Activated CD4-positive, alpha-beta T cell treated with anti-CD3 and anti-CD28 coated beads, Interleukin-2, amount 10 ng/mL, durations not matched to agents 7 days and 5 days (primary cell): ENCODE measurements around the gene HIPK4. TPM values are rescaled to one million over a fixed set of nuclear protein-coding genes. Genes with fewer than 3 reads are reported as not detected.

Experiments
- CTCF ChIA-PET: fragments of 350-600 bp; sonication (Branson Sonifier 250); formaldehyde crosslinking; loops from one replicate; lab custom pipeline; 2021; ENCODE audit warnings: antibody characterized with exemption; lab: Charles Lee
- POLR2A ChIA-PET: fragments of 350-600 bp; sonication (Branson Sonifier 250); formaldehyde crosslinking; loops from one replicate; lab custom pipeline; 2021; ENCODE audit warnings: antibody characterized with exemption; lab: Charles Lee
- DNase-seq: peaks from one replicate; pipeline ENCODE4 v3.0.0-alpha.2; 2020
- H3K27ac Mint-ChIP-seq: one replicate; pipeline ENCODE4 v1.8.0; 2021; ENCODE audit warnings: mild to moderate bottlenecking, moderate library complexity, mixed read lengths
- H3K27me3 Mint-ChIP-seq: one replicate; pipeline ENCODE4 v1.8.0; 2021; ENCODE audit warnings: mixed read lengths
- H3K36me3 Mint-ChIP-seq: one replicate; pipeline ENCODE4 v1.8.0; 2021; ENCODE audit warnings: low read depth, mixed read lengths
- H3K4me1 Mint-ChIP-seq: one replicate; pipeline ENCODE4 v1.8.0; 2021; ENCODE audit warnings: mixed read lengths
- H3K4me3 Mint-ChIP-seq: one replicate; pipeline ENCODE4 v1.8.0; 2021; ENCODE audit warnings: mild to moderate bottlenecking, moderate library complexity, mixed read lengths
- H3K9me3 Mint-ChIP-seq: one replicate; pipeline ENCODE4 v1.8.0; 2021; ENCODE audit warnings: mixed read lengths
- total RNA-seq, 2 experiments: library from RNA; stranded (reverse); gene quantifications; one replicate each; pipeline ENCODE4 v1.2.3, GENCODE V29; 2021

HIPK4 gene
- total RNA-seq, 2 experiments from 2014 or later: not detected

GRCh38 chr19:40396886-40397567 lies 7.0 kb upstream of the HIPK4 start:
- H3K36me3 Mint-ChIP-seq: no peaks in the 10 kb centered on the region
- H3K27ac Mint-ChIP-seq: no peak overlapping the region
- POLR2A ChIA-PET: no interaction called here

DNA sequence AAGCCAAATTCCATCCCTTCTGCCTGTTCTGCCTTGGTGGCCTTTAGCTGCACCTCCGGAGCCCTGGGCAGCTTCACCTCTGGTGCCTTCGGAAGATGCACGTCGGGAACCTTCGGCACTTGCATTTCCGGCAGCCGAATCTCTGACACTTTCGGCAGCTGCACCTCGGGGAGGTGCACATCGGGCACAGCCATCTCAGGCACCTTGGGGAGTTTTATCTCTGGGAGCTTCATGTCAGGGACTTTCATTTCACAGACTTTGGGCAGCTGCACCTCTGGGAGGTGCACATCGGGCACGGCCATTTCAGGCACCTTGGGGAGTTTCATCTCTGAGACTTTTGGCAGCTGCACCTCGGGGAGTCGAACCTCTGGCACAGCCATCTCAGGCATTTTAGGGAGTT lies 6.0 kb upstream of the HIPK4 start:
- POLR2A ChIA-PET: no interaction called here

More at GRCh38 chr19:40396886-40397567, 7.0 kb upstream of the HIPK4 start:
- Mint-ChIP-seq H3K4me3 (no peak overlapping the region), H3K4me1 (peaks cover 9% of the 10 kb centered on the region), H3K27me3 (no peaks in the 10 kb centered on the region), H3K9me3 (no peaks in the 10 kb centered on the region)
- DNase-seq: no peak
- CTCF ChIA-PET: interaction anchor here (2.7 kb wide), 1 partner anchor 24 kb away, joined by 9 read pairs; no protein-coding TSS in a partner anchor

GRCh38 chr19:40394816-40395210 lies 4.8 kb upstream of the HIPK4 start:
- POLR2A ChIA-PET: no interaction called here
- Mint-ChIP-seq H3K4me3 (no peak overlapping the region), H3K27me3 (no peaks in the 10 kb centered on the region)

More for the DNA sequence above, 6.0 kb upstream of the HIPK4 start:
- no peak for DNase-seq
- Mint-ChIP-seq H3K27ac (no peak overlapping the region), H3K4me3 (no peak overlapping the region), H3K36me3 (no peaks in the 10 kb centered on the region), H3K4me1 (peaks cover 9% of the 10 kb centered on the region), H3K27me3 (no peaks in the 10 kb centered on the region), H3K9me3 (no peaks in the 10 kb centered on the region)
- CTCF ChIA-PET: interaction anchor here (0.6 to 2.7 kb wide), 4 partner anchors 8 to 183 kb away, joined by 3 to 9 read pairs (median 4); no protein-coding TSS in a partner anchor

GRCh38 chr19:40393894-40394815 lies 4.2 kb upstream of the HIPK4 start:
- CTCF ChIA-PET: interaction anchor here (2.7 kb wide), 1 partner anchor 27 kb away, joined by 9 read pairs; no protein-coding TSS in a partner anchor
- H3K27me3 Mint-ChIP-seq: no peaks in the 10 kb centered on the region
- no peak overlapping the region for H3K27ac Mint-ChIP-seq
- POLR2A ChIA-PET: no interaction called here
- H3K9me3 Mint-ChIP-seq: no peaks in the 10 kb centered on the region
- H3K36me3 Mint-ChIP-seq: no peaks in the 10 kb centered on the region
- DNase-seq: no peak
- H3K4me3 Mint-ChIP-seq: no peak overlapping the region
- peaks cover 6% of the 10 kb centered on the region for H3K4me1 Mint-ChIP-seq

More at GRCh38 chr19:40394816-40395210, 4.8 kb upstream of the HIPK4 start:
- DNase-seq: no peak
- no peak overlapping the region for H3K27ac Mint-ChIP-seq
- H3K9me3 Mint-ChIP-seq: no peaks in the 10 kb centered on the region
- peaks cover 9% of the 10 kb centered on the region for H3K4me1 Mint-ChIP-seq
- H3K36me3 Mint-ChIP-seq: no peaks in the 10 kb centered on the region
- CTCF ChIA-PET: interaction anchor here (1.0 to 2.7 kb wide), 2 partner anchors 9 to 26 kb away, joined by 4 to 9 read pairs; no protein-coding TSS in a partner anchor

DNA sequence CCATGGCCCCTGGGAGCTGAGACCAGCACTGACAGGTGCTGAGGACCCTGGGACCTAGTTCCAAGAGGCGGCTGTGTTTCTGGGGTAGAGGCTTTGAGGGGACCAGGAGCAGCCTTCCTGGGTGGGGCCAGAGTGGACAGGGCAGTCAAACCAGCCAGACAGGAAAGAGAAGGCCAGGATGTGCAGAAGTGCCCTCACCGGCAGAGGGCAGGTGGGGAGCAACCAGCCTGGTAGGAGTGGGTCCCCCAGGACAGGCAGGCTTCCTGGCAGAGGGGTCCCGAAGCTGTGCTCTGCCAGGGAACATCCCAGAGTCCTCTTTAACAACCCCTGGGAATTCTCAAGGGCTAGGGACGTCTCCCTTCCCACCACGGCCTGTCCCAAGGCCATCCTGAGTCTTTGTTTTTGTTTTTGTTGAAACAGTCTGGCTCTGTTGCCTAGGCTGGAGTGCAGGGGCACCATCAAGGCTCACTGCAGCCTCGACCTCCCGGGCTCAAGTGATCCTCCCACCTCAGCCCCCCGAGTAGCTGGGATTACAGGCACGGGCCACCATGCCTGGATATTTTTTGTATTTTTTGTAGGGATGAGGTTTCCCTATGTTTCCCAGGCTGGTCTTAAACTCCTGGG lies 3.0 kb upstream of the HIPK4 start:
- no peaks in the 10 kb centered on the region for H3K36me3 Mint-ChIP-seq
- no peaks in the 10 kb centered on the region for H3K27me3 Mint-ChIP-seq
- no peak overlapping the region for H3K4me3 Mint-ChIP-seq
- ChIA-PET POLR2A (no interaction called here), CTCF (no interaction called here)
- no peaks in the 10 kb centered on the region for H3K4me1 Mint-ChIP-seq
- no peaks in the 10 kb centered on the region for H3K9me3 Mint-ChIP-seq
- no peak for DNase-seq
- H3K27ac Mint-ChIP-seq: no peak overlapping the region

DNA sequence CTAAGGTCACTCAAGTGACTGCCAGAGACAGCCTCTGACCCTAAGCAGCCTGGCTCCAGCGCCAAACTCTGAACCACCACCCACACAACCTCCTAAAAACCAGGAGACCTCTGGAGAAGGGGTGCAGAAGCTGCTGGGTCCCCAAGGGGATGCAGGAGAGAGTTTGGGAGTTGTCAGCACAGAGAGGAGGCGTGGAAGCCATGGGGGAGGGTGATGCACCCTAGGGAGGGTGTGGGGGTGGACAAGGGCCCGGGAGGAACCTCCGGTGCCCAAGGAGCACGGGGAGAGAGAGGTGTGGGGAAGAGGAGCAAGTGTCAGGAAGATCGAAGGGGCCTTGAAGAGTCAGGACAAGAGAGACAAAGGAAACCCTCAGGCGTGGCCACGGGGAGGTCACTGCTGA lies 2.1 kb upstream of the HIPK4 start:
- POLR2A ChIA-PET: no interaction called here
- no peaks in the 10 kb centered on the region for H3K4me1 Mint-ChIP-seq
- CTCF ChIA-PET: no interaction called here

GRCh38 chr19:40389404-40390083 lies 437 bp downstream of the HIPK4 start:
- ChIA-PET CTCF (interaction anchor here (0.6 to 0.7 kb wide), 2 partner anchors 22 to 160 kb away, joined by 3 to 5 read pairs; no protein-coding TSS in a partner anchor), POLR2A (no interaction called here)
- no peak overlapping the region for H3K27ac Mint-ChIP-seq
- no peaks in the 10 kb centered on the region for H3K36me3 Mint-ChIP-seq
- H3K4me1 Mint-ChIP-seq: no peaks in the 10 kb centered on the region
- H3K4me3 Mint-ChIP-seq: no peak overlapping the region
- DNase-seq: no peak
- no peaks in the 10 kb centered on the region for H3K9me3 Mint-ChIP-seq
- H3K27me3 Mint-ChIP-seq: peaks cover 2% of the 10 kb centered on the region

More for the DNA sequence above, 2.1 kb upstream of the HIPK4 start:
- Mint-ChIP-seq H3K36me3 (no peaks in the 10 kb centered on the region), H3K9me3 (no peaks in the 10 kb centered on the region), H3K27me3 (no peaks in the 10 kb centered on the region), H3K4me3 (no peak overlapping the region), H3K27ac (no peak overlapping the region)
- no peak for DNase-seq

GRCh38 chr19:40388481-40388880 lies 1.5 kb downstream of the HIPK4 start:
- ChIA-PET POLR2A (no interaction called here), CTCF (no interaction called here)
- no peak overlapping the region for H3K4me3 Mint-ChIP-seq
- H3K27me3 Mint-ChIP-seq: peaks cover 2% of the 10 kb centered on the region
- H3K36me3 Mint-ChIP-seq: no peaks in the 10 kb centered on the region
- H3K9me3 Mint-ChIP-seq: no peaks in the 10 kb centered on the region
- no peak for DNase-seq
- no peak overlapping the region for H3K27ac Mint-ChIP-seq
- no peaks in the 10 kb centered on the region for H3K4me1 Mint-ChIP-seq

DNA sequence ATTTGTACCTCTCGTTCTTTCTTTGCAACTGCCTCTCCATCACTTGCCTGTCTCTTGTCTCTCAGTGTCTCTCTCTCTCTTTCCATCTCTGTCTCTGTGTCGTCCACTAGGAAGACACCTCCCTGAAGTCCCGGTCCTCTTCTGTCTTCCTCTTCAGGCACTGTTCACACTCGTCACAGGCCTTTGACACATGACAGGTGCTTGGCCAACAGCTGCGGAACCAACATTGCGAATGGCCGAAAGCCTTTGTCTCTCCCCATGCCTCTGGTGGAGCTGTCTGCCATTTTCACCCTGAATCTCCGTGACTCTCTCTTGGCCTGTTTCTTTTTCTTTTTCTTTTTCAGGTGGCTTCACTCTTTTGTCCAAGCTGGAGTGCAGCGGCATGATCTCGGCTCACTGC lies 2.8 kb downstream of the HIPK4 start:
- Mint-ChIP-seq H3K4me1 (no peaks in the 10 kb centered on the region), H3K27ac (no peak overlapping the region), H3K36me3 (no peaks in the 10 kb centered on the region), H3K9me3 (no peaks in the 10 kb centered on the region), H3K4me3 (no peak overlapping the region), H3K27me3 (peaks cover 2% of the 10 kb centered on the region)
- POLR2A ChIA-PET: interaction anchor here (0.6 kb wide), 1 partner anchor 26 kb away, joined by 5 read pairs; the partner anchor contains the start of gene PRX
- no peak for DNase-seq
- CTCF ChIA-PET: interaction anchor here (0.6 kb wide), 1 partner anchor 60 kb away, joined by 4 read pairs; no protein-coding TSS in a partner anchor

- no peaks in the 10 kb centered on the region for H3K9me3 Mint-ChIP-seq
- no peak overlapping the region for H3K27ac Mint-ChIP-seq
- H3K36me3 Mint-ChIP-seq: no peaks in the 10 kb centered on the region
- POLR2A ChIA-PET: no interaction called here
- H3K27me3 Mint-ChIP-seq: peaks cover 2% of the 10 kb centered on the region
- no peaks in the 10 kb centered on the region for H3K4me1 Mint-ChIP-seq
- H3K4me3 Mint-ChIP-seq: no peak overlapping the region
- no peak for DNase-seq
- CTCF ChIA-PET: interaction anchor here (1.1 kb wide), 1 partner anchor 207 kb away, joined by 4 read pairs; no protein-coding TSS in a partner anchor
Measured at GRCh38 chr19:40383668-40384248, 6.2 kb downstream of the HIPK4 start.

GRCh38 chr19:40381321-40381720 lies 8.7 kb downstream of the HIPK4 start:
- CTCF ChIA-PET: interaction anchor here (2.0 kb wide), 1 partner anchor 9 kb away, joined by 4 read pairs; no protein-coding TSS in a partner anchor
- POLR2A ChIA-PET: no interaction called here
- H3K9me3 Mint-ChIP-seq: no peaks in the 10 kb centered on the region
- H3K4me1 Mint-ChIP-seq: no peaks in the 10 kb centered on the region
- peaks cover 2% of the 10 kb centered on the region for H3K27me3 Mint-ChIP-seq
- no peaks in the 10 kb centered on the region for H3K36me3 Mint-ChIP-seq
- no peak for DNase-seq
- H3K27ac Mint-ChIP-seq: no peak overlapping the region
- H3K4me3 Mint-ChIP-seq: no peak overlapping the region
